ENCODE measurements around the gene CAMTA1. TPM values are rescaled to one million over a fixed set of nuclear protein-coding genes. Genes with fewer than 3 reads are reported as not detected.
A peak's percentile ranks its signal among the peaks of the same experiment; 100 is the strongest.

Gene CAMTA1
- total RNA-seq, 2 experiments from 2014 or later: 43.9 to 73.3 TPM

DNA sequence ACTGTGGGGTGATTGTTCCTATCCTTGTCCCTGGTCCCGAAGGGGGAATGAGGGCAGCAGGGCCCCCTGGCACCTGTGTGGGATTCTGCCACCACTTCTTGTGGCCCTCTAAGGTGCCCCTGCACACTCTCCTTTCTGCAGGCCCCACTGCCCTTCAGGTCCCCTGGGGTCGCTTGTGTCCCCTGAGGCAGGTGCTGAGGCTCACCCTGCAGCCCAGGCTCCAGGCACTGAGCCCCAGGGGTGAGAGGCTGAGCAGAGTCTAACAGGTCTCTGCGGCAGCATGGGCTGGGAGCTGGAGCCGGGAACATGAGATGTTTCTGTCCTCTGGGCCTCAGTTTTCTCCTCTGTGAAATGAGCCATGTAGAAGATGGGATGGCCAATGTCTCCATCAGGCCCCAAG is 774.9 kb downstream of the CAMTA1 start:
- no peaks in the 10 kb centered on the region for H4K20me1 ChIP-seq (ENCODE audit: insufficient read depth, low read length)
- CTCF ChIA-PET (ENCODE audit: unreplicated experiment): no interaction called here
- H3K9me2 ChIP-seq (ENCODE audit: insufficient read depth, low read length): no peaks in the 10 kb centered on the region
- H3K36me3 ChIP-seq (ENCODE audit: insufficient read depth, low read length): no peaks in the 10 kb centered on the region
- no peak overlapping the region for H3K4me3 ChIP-seq (ENCODE audit: low read depth, low read length, poor library complexity, severe bottlenecking)
- H3K9me3 ChIP-seq (ENCODE audit: low read length): no peaks in the 10 kb centered on the region
- H3K4me1 ChIP-seq (ENCODE audit: insufficient read depth, low read length, poor library complexity, severe bottlenecking): no peaks in the 10 kb centered on the region
- BruUV-seq (replicated peaks): no TSS peak
- no peak overlapping the region for H2AFZ ChIP-seq (ENCODE audit: low read length)
- intact Hi-C loops (cut with micrococcal nuclease; ENCODE audit: unreplicated experiment): no loop called here
- TF ChIP-seq, protein P1, sequence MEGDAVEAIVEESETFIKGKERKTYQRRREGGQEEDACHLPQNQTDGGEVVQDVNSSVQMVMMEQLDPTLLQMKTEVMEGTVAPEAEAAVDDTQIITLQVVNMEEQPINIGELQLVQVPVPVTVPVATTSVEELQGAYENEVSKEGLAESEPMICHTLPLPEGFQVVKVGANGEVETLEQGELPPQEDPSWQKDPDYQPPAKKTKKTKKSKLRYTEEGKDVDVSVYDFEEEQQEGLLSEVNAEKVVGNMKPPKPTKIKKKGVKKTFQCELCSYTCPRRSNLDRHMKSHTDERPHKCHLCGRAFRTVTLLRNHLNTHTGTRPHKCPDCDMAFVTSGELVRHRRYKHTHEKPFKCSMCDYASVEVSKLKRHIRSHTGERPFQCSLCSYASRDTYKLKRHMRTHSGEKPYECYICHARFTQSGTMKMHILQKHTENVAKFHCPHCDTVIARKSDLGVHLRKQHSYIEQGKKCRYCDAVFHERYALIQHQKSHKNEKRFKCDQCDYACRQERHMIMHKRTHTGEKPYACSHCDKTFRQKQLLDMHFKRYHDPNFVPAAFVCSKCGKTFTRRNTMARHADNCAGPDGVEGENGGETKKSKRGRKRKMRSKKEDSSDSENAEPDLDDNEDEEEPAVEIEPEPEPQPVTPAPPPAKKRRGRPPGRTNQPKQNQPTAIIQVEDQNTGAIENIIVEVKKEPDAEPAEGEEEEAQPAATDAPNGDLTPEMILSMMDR (conservative IDR thresholded peaks at IDR 0.05; ENCODE audit: low read length): no peak
- no peak for TF ChIP-seq EZH2phosphoT487 (IDR thresholded peaks at IDR 0.05; ENCODE audit: borderline replicate concordance, low read depth, low read length)
- no peak for DNase-seq (ENCODE audit: low spot score)
- no peaks in the 10 kb centered on the region for H3K79me2 ChIP-seq (ENCODE audit: insufficient read depth, low read depth, low read length)
- no peak overlapping the region for H3K27ac ChIP-seq (ENCODE audit: low read depth, low read length, poor library complexity, severe bottlenecking)
- POLR2A ChIA-PET: no interaction called here
- no peak overlapping the region for H3K4me2 ChIP-seq (ENCODE audit: low read length)

- ChIA-PET CTCF (ENCODE audit: unreplicated experiment) (no interaction called here), POLR2A (no interaction called here)
- no peak overlapping the region for H3K4me3 ChIP-seq (ENCODE audit: low read depth, low read length, poor library complexity, severe bottlenecking)
- no peak overlapping the region for H3K27ac ChIP-seq (ENCODE audit: low read depth, low read length, poor library complexity, severe bottlenecking)
- no peaks in the 10 kb centered on the region for H3K9me3 ChIP-seq (ENCODE audit: low read length)
- no peak for DNase-seq (ENCODE audit: low spot score)
- H3K79me2 ChIP-seq (ENCODE audit: insufficient read depth, low read depth, low read length): no peaks in the 10 kb centered on the region
- no peaks in the 10 kb centered on the region for H4K20me1 ChIP-seq (ENCODE audit: insufficient read depth, low read length)
- H3K4me2 ChIP-seq (ENCODE audit: low read length): no peak overlapping the region
- no peaks in the 10 kb centered on the region for H3K36me3 ChIP-seq (ENCODE audit: insufficient read depth, low read length)
- TF ChIP-seq, protein P1 (conservative IDR thresholded peaks at IDR 0.05; ENCODE audit: low read length): no peak
- H3K9me2 ChIP-seq (ENCODE audit: insufficient read depth, low read length): no peaks in the 10 kb centered on the region
- H3K4me1 ChIP-seq (ENCODE audit: insufficient read depth, low read length, poor library complexity, severe bottlenecking): no peaks in the 10 kb centered on the region
- intact Hi-C loops (cut with micrococcal nuclease; ENCODE audit: unreplicated experiment): no loop called here
- no TSS peak for BruUV-seq (replicated peaks)
- H2AFZ ChIP-seq (ENCODE audit: low read length): no peak overlapping the region
Measured at GRCh38 chr1:7560601-7561181, 775.4 kb downstream of the CAMTA1 start.

GRCh38 chr1:7561331-7561921 is 776.2 kb downstream of the CAMTA1 start:
- no TSS peak for BruUV-seq (replicated peaks)

More at GRCh38 chr1:7561331-7561921, 776.2 kb downstream of the CAMTA1 start:
- Histone ChIP-seq H4K20me1 (ENCODE audit: insufficient read depth, low read length) (no peaks in the 10 kb centered on the region), H3K36me3 (ENCODE audit: insufficient read depth, low read length) (no peaks in the 10 kb centered on the region), H2AFZ (ENCODE audit: low read length) (no peak overlapping the region), H3K9me2 (ENCODE audit: insufficient read depth, low read length) (no peaks in the 10 kb centered on the region), H3K79me2 (ENCODE audit: insufficient read depth, low read depth, low read length) (no peaks in the 10 kb centered on the region), H3K9me3 (ENCODE audit: low read length) (no peaks in the 10 kb centered on the region), H3K4me1 (ENCODE audit: insufficient read depth, low read length, poor library complexity, severe bottlenecking) (no peaks in the 10 kb centered on the region), H3K4me2 (ENCODE audit: low read length) (no peak overlapping the region), H3K27ac (ENCODE audit: low read depth, low read length, poor library complexity, severe bottlenecking) (no peak overlapping the region), H3K4me3 (ENCODE audit: low read depth, low read length, poor library complexity, severe bottlenecking) (no peak overlapping the region)
- no peak for DNase-seq (ENCODE audit: low spot score)
- TF ChIP-seq, protein P1 (conservative IDR thresholded peaks at IDR 0.05; ENCODE audit: low read length): peak; percentile 54; the same call in 1 of the 2 replicates
- TF ChIP-seq EZH2phosphoT487 (IDR thresholded peaks at IDR 0.05; ENCODE audit: borderline replicate concordance, low read depth, low read length): no peak
- ChIA-PET CTCF (ENCODE audit: unreplicated experiment) (no interaction called here), POLR2A (no interaction called here)
- intact Hi-C loops (cut with micrococcal nuclease; ENCODE audit: unreplicated experiment): no loop called here
